H1 (cell line): Measurements from ENCODE around the gene ID1. TPM values are rescaled to one million over a fixed set of nuclear protein-coding genes. Genes with fewer than 3 reads are reported as not detected.
A peak's percentile ranks its signal among the peaks of the same experiment; 100 is the strongest.

Experiments used
- CTCF ChIA-PET: fragments of 300-600 bp; sonication (Branson Sonifier 250); formaldehyde crosslinking; loops from one replicate; lab custom pipeline; 2021; ENCODE audit not compliant: partially characterized antibody; lab: Charles Lee
- POLR2A ChIA-PET: fragments of 300-600 bp; sonication (Branson Sonifier 250); formaldehyde crosslinking; loops from one replicate; lab custom pipeline; 2021; ENCODE audit warnings: inconsistent platforms; ENCODE audit not compliant: partially characterized antibody; lab: Charles Lee
- DNase-seq, 2 experiments: peaks; one replicate each; pipeline versions ENCODE4 v3.0.0 to v3.0.0-alpha.2; 2010 to 2022; ENCODE audit warnings: low spot score in 2 of 2, low read depth in 1 of 2, mixed read lengths in 1 of 2
- FAIRE-seq: peaks from 2 replicates; lab custom pipeline; 2011; peaks lifted over from hg19 to GRCh38; lab: Jason Lieb, UNC
- H2AFZ ChIP-seq: 2 replicates; pipeline ENCODE4 v1.8.1; 2012; ENCODE audit warnings: low read length, inconsistent platforms
- H2AK5ac ChIP-seq: 2 replicates; pipeline ENCODE4 v1.6.1; 2013; ENCODE audit warnings: low read depth, low read length
- H2BK120ac ChIP-seq: replicated peaks from 2 replicates; pipeline ENCODE3; 2013; ENCODE audit warnings: low read depth, low read length, inconsistent platforms
- H2BK12ac ChIP-seq: 2 replicates; pipeline ENCODE4 v1.6.1; 2013; ENCODE audit warnings: low read depth, low read length
- H2BK15ac ChIP-seq: 2 replicates; pipeline ENCODE4 v1.6.1; 2013; ENCODE audit warnings: low read length
- H2BK20ac ChIP-seq: 2 replicates; pipeline ENCODE4 v1.6.1; 2013; ENCODE audit warnings: low read length
- H2BK5ac ChIP-seq: 2 replicates; pipeline ENCODE4 v1.6.1; 2013; ENCODE audit warnings: low read depth, low read length
- H3K14ac ChIP-seq: 2 replicates; pipeline ENCODE4 v1.6.1; 2013; ENCODE audit warnings: inconsistent platforms; ENCODE audit not compliant: insufficient read length
- H3K18ac ChIP-seq: 2 replicates; pipeline ENCODE4 v1.6.1; 2013; ENCODE audit warnings: low read length; ENCODE audit errors: extremely low read depth
- H3K23ac ChIP-seq: 2 replicates; pipeline ENCODE4 v1.6.1; 2013; ENCODE audit warnings: inconsistent platforms; ENCODE audit not compliant: insufficient read length
- H3K23me2 ChIP-seq: 2 replicates; pipeline ENCODE4 v1.6.1; 2013; ENCODE audit warnings: low read depth, low read length
- H3K27ac ChIP-seq: 2 replicates; pipeline ENCODE4 v1.6.1; 2011; ENCODE audit warnings: low read depth, low read length, inconsistent platforms
- H3K27me3 ChIP-seq, 4 experiments: replicated peaks in 1 of 4; 1 replicate in 1 of 4; 2 replicates in 3 of 4; pipeline versions ENCODE4 v1.6.1 to v1.8.1; 2011 to 2013; ENCODE audit warnings: low read length in 3 of 4, mild to moderate bottlenecking in 3 of 4, inconsistent platforms in 2 of 4, mixed read lengths in 2 of 4, moderate library complexity in 1 of 4; ENCODE audit not compliant: control insufficient read depth in 3 of 4, insufficient read depth in 3 of 4; ENCODE audit errors: extremely low read depth in 1 of 4
- H3K36me3 ChIP-seq, 4 experiments: 2 replicates each; pipeline versions ENCODE4 v1.6.1 to v1.8.1; 2011 to 2013; ENCODE audit warnings: mild to moderate bottlenecking in 4 of 4, low read length in 3 of 4, moderate library complexity in 2 of 4, control low read depth in 1 of 4, inconsistent platforms in 1 of 4; ENCODE audit not compliant: insufficient read depth in 4 of 4, control insufficient read depth in 2 of 4
- H3K4ac ChIP-seq: replicated peaks from 2 replicates; pipeline ENCODE3; 2013; ENCODE audit warnings: low read length, low read depth, mixed read lengths, inconsistent platforms; ENCODE audit not compliant: insufficient read length
- H3K4me1 ChIP-seq, 4 experiments: replicated peaks in 1 of 4; 1 replicate in 1 of 4; 2 replicates in 3 of 4; pipeline versions ENCODE4 v1.6.1 to v1.8.1; 2011 to 2013; ENCODE audit warnings: low read length in 3 of 4, inconsistent platforms in 2 of 4, mixed read lengths in 1 of 4; ENCODE audit not compliant: insufficient read depth in 4 of 4, control insufficient read depth in 3 of 4
- H3K4me2 ChIP-seq, 2 experiments: 2 replicates each; pipeline versions ENCODE4 v1.6.1 to v1.8.1; 2011 to 2013; ENCODE audit warnings: low read depth in 2 of 2, low read length in 2 of 2, control low read depth in 1 of 2, inconsistent platforms in 1 of 2, mild to moderate bottlenecking in 1 of 2; ENCODE audit not compliant: insufficient read depth in 1 of 2
- H3K4me3 ChIP-seq, 4 experiments: fragments of 200-600, 300-600 bp in 1 of 4; sonication (generic), shearing (Covaris generic), sonication (Bioruptor Twin) in 1 of 4; 2 replicates each; pipeline versions ENCODE4 v1.5.1 to v1.8.1; 2011 to 2016; ENCODE audit warnings: low read length in 4 of 4, low read depth in 3 of 4, control low read depth in 2 of 4, inconsistent platforms in 2 of 4, mild to moderate bottlenecking in 2 of 4, mixed read lengths in 1 of 4, moderate library complexity in 1 of 4; ENCODE audit not compliant: insufficient read depth in 2 of 4; ENCODE audit errors: extremely low read depth in 1 of 4
- H3K56ac ChIP-seq: replicated peaks from 2 replicates; pipeline ENCODE3; 2013; ENCODE audit warnings: low read depth, mild to moderate bottlenecking, mixed read lengths, low read length, inconsistent platforms; ENCODE audit not compliant: insufficient read length
- H3K79me1 ChIP-seq: 2 replicates; pipeline ENCODE4 v1.6.1; 2013; ENCODE audit warnings: low read depth, low read length, control low read depth
- H3K79me2 ChIP-seq, 2 experiments: 2 replicates each; pipeline versions ENCODE4 v1.6.1 to v1.8.1; 2012 to 2013; ENCODE audit warnings: low read length in 2 of 2, mild to moderate bottlenecking in 2 of 2, inconsistent platforms in 1 of 2; ENCODE audit not compliant: insufficient read depth in 2 of 2, control insufficient read depth in 1 of 2
- H3K9ac ChIP-seq, 4 experiments: replicated peaks in 1 of 4; 1 replicate in 1 of 4; 2 replicates in 3 of 4; pipeline versions ENCODE4 v1.6.1 to v1.8.1; 2011 to 2013; ENCODE audit warnings: low read depth in 3 of 4, low read length in 3 of 4, control low read depth in 2 of 4, mild to moderate bottlenecking in 2 of 4, moderate library complexity in 2 of 4, inconsistent platforms in 1 of 4; ENCODE audit errors: extremely low read depth in 1 of 4
- H3K9me3 ChIP-seq, 2 experiments: 2 replicates each; pipeline versions ENCODE4 v1.6.1 to v1.8.1; 2012 to 2013; ENCODE audit warnings: mild to moderate bottlenecking in 2 of 2, moderate library complexity in 2 of 2, control low read depth in 1 of 2, inconsistent platforms in 1 of 2, low read depth in 1 of 2, low read length in 1 of 2, mixed read lengths in 1 of 2; ENCODE audit not compliant: insufficient read depth in 2 of 2
- H4K20me1 ChIP-seq, 2 experiments: replicated peaks in 1 of 2; 2 replicates each; pipeline versions ENCODE3 to v1.8.1; 2011 to 2013; ENCODE audit warnings: inconsistent platforms in 2 of 2, low read length in 2 of 2, mild to moderate bottlenecking in 1 of 2; ENCODE audit not compliant: insufficient read depth in 2 of 2, control insufficient read depth in 1 of 2
- H4K5ac ChIP-seq: 2 replicates; pipeline ENCODE4 v1.6.1; 2013; ENCODE audit warnings: low read length, low read depth, mixed read lengths, inconsistent platforms; ENCODE audit not compliant: insufficient read length
- H4K8ac ChIP-seq: 2 replicates; pipeline ENCODE4 v1.8.0; 2013; ENCODE audit warnings: mild to moderate bottlenecking, moderate library complexity, low read length, inconsistent platforms; ENCODE audit not compliant: insufficient read depth; ENCODE audit errors: extremely low read depth
- H4K91ac ChIP-seq: replicated peaks from 2 replicates; pipeline ENCODE3; 2013; ENCODE audit warnings: low read length, mixed read lengths, inconsistent platforms; ENCODE audit not compliant: insufficient read length
- JUN ChIP-seq: IDR thresholded peaks from 2 replicates; pipeline ENCODE4 v1.6.1; 2011; ENCODE audit warnings: low read depth, mild to moderate bottlenecking, improper control_type of control experiment, low read length
- POLR2A ChIP-seq, 2 experiments: IDR thresholded peaks; 1 replicate in 1 of 2; 2 replicates in 1 of 2; pipeline ENCODE4 v1.6.1; 2011; ENCODE audit warnings: low read depth in 2 of 2, low read length in 2 of 2, mild to moderate bottlenecking in 2 of 2; ENCODE audit errors: control extremely low read depth in 1 of 2
- RFX5 ChIP-seq: IDR thresholded peaks from 2 replicates; pipeline ENCODE4 v1.6.1; 2011; ENCODE audit warnings: low read depth, low read length, improper control_type of control experiment, borderline replicate concordance
- TBP ChIP-seq: IDR thresholded peaks from 2 replicates; pipeline ENCODE4 v1.6.1; 2011; ENCODE audit warnings: low read depth, low read length, improper control_type of control experiment
- WGBS, 2 experiments: shearing (Covaris generic) in 1 of 2; methylation state at CpG; one replicate each; pipeline versions ENCODE4 v1.1.6 to v1.1.7; 2013 to 2015; ENCODE audit warnings: low lambda C conversion rate in 2 of 2, mixed read lengths in 2 of 2, inconsistent platforms in 1 of 2, low coverage in 1 of 2, missing lambda C conversion rate in 1 of 2; ENCODE audit not compliant: insufficient replicate concordance in 2 of 2, insufficient coverage in 1 of 2, insufficient read length in 1 of 2; ENCODE audit errors: extremely low coverage in 1 of 2, missing lambda C conversion rate in 1 of 2; 5-methylcytosine and 5-hydroxymethylcytosine counted together
- polyA plus RNA-seq, 7 experiments: library from polyadenylated mRNA; depleted of rRNA in 3 of 7; stranded (reverse) in 5 of 7; unstranded in 2 of 7; fragments of >200 nt in 5 of 7; fragments of 200-250 nt in 2 of 7; gene quantifications; 1 replicate in 5 of 7; 2 replicates in 1 of 7; 4 replicates in 1 of 7; pipeline versions ENCODE4 v1.2.1 to v1.2.3, GENCODE V29; 2011 to 2013; ENCODE audit warnings: missing spikeins in 2 of 7, mixed read lengths in 2 of 7
- total RNA-seq: library from RNA; stranded (reverse); fragmentation: NEBNext Ultra II Directional; extraction: Animal tissue kit (Norgen Biotek cat#: 25700); gene quantifications from 2 replicates; pipeline ENCODE4 v1.2.1, GENCODE V29; 2021

Gene ID1
- total and polyA plus RNA-seq, 2 of the 8 experiments (the other 6 are each of a cell fraction or from before 2014, with no cell fraction given), result 120 to 357 TPM

DNA sequence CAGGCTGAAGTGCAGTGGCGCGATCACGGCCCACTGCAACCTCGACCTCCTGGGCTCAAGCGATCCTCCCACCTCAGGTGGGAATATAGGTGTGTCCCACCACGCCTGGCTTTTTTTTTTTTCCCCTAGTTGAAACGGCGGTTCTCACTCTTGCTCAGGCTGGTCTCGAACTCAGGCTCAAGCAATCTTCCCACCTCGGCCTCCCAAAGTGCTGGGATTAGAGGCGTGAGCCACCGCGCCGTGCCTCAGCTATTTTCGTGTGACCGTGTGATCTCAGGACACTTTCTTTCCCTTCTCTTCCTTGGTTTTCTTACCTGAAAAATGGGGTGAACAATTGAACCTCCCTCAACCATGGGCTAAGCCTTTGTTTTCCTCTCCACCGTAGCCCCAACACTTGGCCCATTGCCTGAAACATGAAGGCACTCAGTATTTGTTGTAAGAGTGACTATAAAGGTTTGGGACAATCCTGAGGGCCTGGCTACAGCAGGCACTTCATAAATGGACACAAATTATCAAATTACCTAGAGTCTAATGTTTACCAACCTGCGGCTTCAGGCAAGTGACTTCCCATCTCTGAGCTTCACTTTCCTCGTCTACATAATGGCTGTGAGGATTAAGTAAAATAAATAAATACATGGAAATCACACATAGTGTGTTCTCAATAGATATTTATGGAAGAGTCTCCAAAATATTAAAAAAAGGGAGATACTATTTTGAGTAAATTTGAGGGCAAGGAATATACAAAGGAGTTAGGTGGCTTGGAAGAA lies 31.4 kb upstream of the ID1 start:
- no peak overlapping the region for H3K23ac ChIP-seq
- 75% methylated on average over 19 of the region's 19 CpGs; no CpG with 5 or more reads in 1 of the 2 experiments for WGBS, 2 experiments
- H3K79me1 ChIP-seq, result no peaks in the 10 kb centered on the region
- no peaks in the 10 kb centered on the region for H3K9me3 ChIP-seq
- H3K36me3 ChIP-seq, result peaks cover 0 to 7% (median 3%) of the 10 kb centered on the region in 4 experiments; a peak in 4 of 8 replicates
- DNase-seq, result no peak
- peak overlapping the region; percentile 8 for H2BK120ac ChIP-seq
- TF ChIP-seq RFX5 (no peak), POLR2A (IDR thresholded peaks at IDR 0.05; ENCODE audit: control extremely low read depth in 1 of 2, low read depth in 2 of 2, low read length in 2 of 2) (peak in 1 of 2 experiments; percentile 34; a peak in 1 of 3 replicates), TBP (no peak), JUN (no peak)
- H2BK12ac ChIP-seq, result peak overlapping the region; percentile 99
- H3K4ac ChIP-seq, result peak overlapping the region; percentile 5
- peak overlapping the region; percentile 75 for H3K56ac ChIP-seq
- FAIRE-seq, result no peak
- peak overlapping the region; percentile 4 to 54 (median 45); a peak in 6 of 8 replicates for H3K4me3 ChIP-seq
- H3K4me1 ChIP-seq, result peaks cover 12 to 33% (median 24%) of the 10 kb centered on the region in 4 experiments
- peak overlapping the region; percentile 90 for H3K18ac ChIP-seq
- H3K27ac ChIP-seq, result no peak overlapping the region
- ChIA-PET CTCF (interaction anchor here (1.3 to 30.5 kb wide), 8 partner anchors 9 to 87 kb away, joined by 3 to 1559 read pairs (median 6); partner anchors contain the start of gene ID1), POLR2A (interaction anchor here (0.8 to 24.3 kb wide), 14 partner anchors 9 to 242 kb away, joined by 3 to 1033 read pairs (median 4); partner anchors contain the start of genes BCL2L1 and ID1)
- peak overlapping the region; percentile 79; the same call in 1 of the 2 replicates for H2AK5ac ChIP-seq
- peak overlapping the region; percentile 72 for H2BK20ac ChIP-seq
- H4K8ac ChIP-seq, result peak overlapping the region; percentile 42; the same call in 1 of the 2 replicates
- no peak overlapping the region for H2AFZ ChIP-seq
- H4K5ac ChIP-seq, result peak overlapping the region; percentile 37
- peak overlapping the region; percentile 54 for H4K91ac ChIP-seq
- H3K79me2 ChIP-seq, result 0 out of 4 replicates have a peak, but pooled peaks cover 0 to 3% of the 10 kb centered on the region in 2 experiments
- no peak overlapping the region for H3K14ac ChIP-seq
- H3K9ac ChIP-seq, result peak overlapping the region in 3 of 4 experiments; percentile 20 to 42 (median 38); a peak in 5 of 7 replicates
- no peaks in the 10 kb centered on the region for H3K27me3 ChIP-seq
- H3K23me2 ChIP-seq, result peaks cover 3% of the 10 kb centered on the region; the same call in 1 of the 2 replicates
- peak overlapping the region; percentile 40 to 95 for H3K4me2 ChIP-seq
- H4K20me1 ChIP-seq, result no peaks in the 10 kb centered on the region
- peak overlapping the region; percentile 97; the same call in 1 of the 2 replicates for H2BK15ac ChIP-seq
- H2BK5ac ChIP-seq, result peak overlapping the region; percentile 66
